Activated CD8-positive, alpha-beta T cell treated with anti-CD3 and anti-CD28 coated beads for 36 hours (primary cell): ENCODE data around the gene PRPS1L1. TPM values are rescaled to one million over a fixed set of nuclear protein-coding genes. Genes with fewer than 3 reads are reported as not detected.

Experiments used
- ATAC-seq: fragments of 200-7000 bp; cut with Tn5 transposase; one replicate; pipeline ENCODE4 v1.10.0; 2021; ENCODE audit warnings: mild to moderate bottlenecking, moderate library complexity
- CTCF ChIA-PET: fragments of 350-600 bp; sonication (Branson Sonifier 250); formaldehyde crosslinking; loops from one replicate; lab custom pipeline; 2021; ENCODE audit warnings: antibody characterized with exemption; lab: Charles Lee
- POLR2A ChIA-PET: fragments of 350-600 bp; sonication (Branson Sonifier 250); formaldehyde crosslinking; loops from one replicate; lab custom pipeline; 2021; ENCODE audit warnings: antibody characterized with exemption; lab: Charles Lee
- DNase-seq: peaks from one replicate; pipeline ENCODE4 v3.0.0-alpha.2; 2020
- H3K27ac Mint-ChIP-seq: one replicate; pipeline ENCODE4 v1.8.0; 2021; ENCODE audit warnings: mild to moderate bottlenecking, mixed read lengths
- H3K27me3 Mint-ChIP-seq: one replicate; pipeline ENCODE4 v1.8.0; 2021; ENCODE audit warnings: mixed read lengths
- H3K36me3 Mint-ChIP-seq: one replicate; pipeline ENCODE4 v1.8.0; 2021; ENCODE audit warnings: low read depth, mixed read lengths
- H3K4me1 Mint-ChIP-seq: one replicate; pipeline ENCODE4 v1.8.0; 2021; ENCODE audit warnings: low read depth, mixed read lengths
- H3K4me3 Mint-ChIP-seq: one replicate; pipeline ENCODE4 v1.8.0; 2021; ENCODE audit warnings: mild to moderate bottlenecking, moderate library complexity, mixed read lengths
- H3K9me3 Mint-ChIP-seq: one replicate; pipeline ENCODE4 v1.8.0; 2021; ENCODE audit warnings: mixed read lengths
- intact Hi-C: fragments of 100-400 bp; cut with micrococcal nuclease; formaldehyde crosslinking; loops from one replicate; pipeline ENCODE4 v1.10.0; 2022
- total RNA-seq, 2 experiments: library from RNA; stranded (reverse); gene quantifications; one replicate each; pipeline ENCODE4 v1.2.3, GENCODE V29; 2021
- TF ChIP-seq, protein P1 (sequence below): fragments of 200-600 bp; IDR thresholded peaks from one replicate; pipeline ENCODE4 v1.8.0; 2022; ENCODE audit warnings: antibody characterized with exemption, mild to moderate bottlenecking

Gene PRPS1L1
- total RNA-seq, result not detected

GRCh38 chr7:18027628-18028027, at the start of gene PRPS1L1:
TSS of gene PRPS1L1 (minus strand) at chr7:18027846.
- DNase-seq, result no peak
- Mint-ChIP-seq H3K4me1 (no peaks in the 10 kb centered on the region), H3K9me3 (no peaks in the 10 kb centered on the region), H3K27me3 (peaks cover 1% of the 10 kb centered on the region), H3K4me3 (no peak within 1 kb of the TSS), H3K36me3 (no peaks in the 10 kb centered on the region), H3K27ac (no peak within 1 kb of the TSS)
- ChIA-PET POLR2A (no interaction called here), CTCF (no interaction called here)
- TF ChIP-seq, protein P1, sequence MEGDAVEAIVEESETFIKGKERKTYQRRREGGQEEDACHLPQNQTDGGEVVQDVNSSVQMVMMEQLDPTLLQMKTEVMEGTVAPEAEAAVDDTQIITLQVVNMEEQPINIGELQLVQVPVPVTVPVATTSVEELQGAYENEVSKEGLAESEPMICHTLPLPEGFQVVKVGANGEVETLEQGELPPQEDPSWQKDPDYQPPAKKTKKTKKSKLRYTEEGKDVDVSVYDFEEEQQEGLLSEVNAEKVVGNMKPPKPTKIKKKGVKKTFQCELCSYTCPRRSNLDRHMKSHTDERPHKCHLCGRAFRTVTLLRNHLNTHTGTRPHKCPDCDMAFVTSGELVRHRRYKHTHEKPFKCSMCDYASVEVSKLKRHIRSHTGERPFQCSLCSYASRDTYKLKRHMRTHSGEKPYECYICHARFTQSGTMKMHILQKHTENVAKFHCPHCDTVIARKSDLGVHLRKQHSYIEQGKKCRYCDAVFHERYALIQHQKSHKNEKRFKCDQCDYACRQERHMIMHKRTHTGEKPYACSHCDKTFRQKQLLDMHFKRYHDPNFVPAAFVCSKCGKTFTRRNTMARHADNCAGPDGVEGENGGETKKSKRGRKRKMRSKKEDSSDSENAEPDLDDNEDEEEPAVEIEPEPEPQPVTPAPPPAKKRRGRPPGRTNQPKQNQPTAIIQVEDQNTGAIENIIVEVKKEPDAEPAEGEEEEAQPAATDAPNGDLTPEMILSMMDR, result no peak
- intact Hi-C loops, result no loop called here
- no peak for ATAC-seq

DNA sequence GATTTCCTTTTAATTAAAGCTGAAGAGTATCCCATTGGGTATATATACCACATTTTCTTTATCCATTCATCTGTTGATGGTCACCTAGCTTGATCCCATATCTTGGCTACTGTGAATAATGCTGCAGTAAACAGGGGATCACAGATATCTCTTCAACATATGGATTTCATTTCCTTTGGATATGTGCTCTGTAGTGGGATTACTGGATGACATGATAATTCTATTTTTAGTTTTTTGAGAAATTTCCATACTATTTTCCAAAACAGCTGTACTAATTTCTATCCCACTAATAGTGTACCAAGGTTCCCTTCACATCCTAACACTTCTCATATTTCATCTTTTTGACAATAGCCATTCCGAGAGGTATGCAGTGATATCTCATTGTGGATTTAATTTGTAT, 48.8 kb upstream of the PRPS1L1 start:
- POLR2A ChIA-PET, result no interaction called here
- H3K36me3 Mint-ChIP-seq, result peaks cover under 1% of the 10 kb centered on the region
- CTCF ChIA-PET, result no interaction called here
- TF ChIP-seq, protein P1, result no peak
- ATAC-seq, result no peak
- peaks cover 3% of the 10 kb centered on the region for H3K27me3 Mint-ChIP-seq
- intact Hi-C loops, result no loop called here
- no peak overlapping the region for H3K4me3 Mint-ChIP-seq
- no peaks in the 10 kb centered on the region for H3K4me1 Mint-ChIP-seq
- no peak for DNase-seq
- H3K27ac Mint-ChIP-seq, result no peak overlapping the region
- H3K9me3 Mint-ChIP-seq, result peaks cover 5% of the 10 kb centered on the region

- intact Hi-C loops, result loop anchor here (10.0 kb wide), 1 partner anchor 256 kb away; no protein-coding TSS in a partner anchor
- H3K27me3 Mint-ChIP-seq, result peaks cover 4% of the 10 kb centered on the region
- no peak for ATAC-seq
- no peak for DNase-seq
- no peaks in the 10 kb centered on the region for H3K9me3 Mint-ChIP-seq
- POLR2A ChIA-PET, result no interaction called here
- no peaks in the 10 kb centered on the region for H3K36me3 Mint-ChIP-seq
- no peaks in the 10 kb centered on the region for H3K4me1 Mint-ChIP-seq
- TF ChIP-seq, protein P1, result no peak
- H3K4me3 Mint-ChIP-seq, result no peak overlapping the region
- CTCF ChIA-PET, result interaction anchor here (1.3 kb wide), 1 partner anchor 252 kb away, joined by 3 read pairs; no protein-coding TSS in a partner anchor
- H3K27ac Mint-ChIP-seq, result no peak overlapping the region
These were observed 41.1 kb upstream of the PRPS1L1 start for GRCh38 chr7:18068745-18069144.

DNA sequence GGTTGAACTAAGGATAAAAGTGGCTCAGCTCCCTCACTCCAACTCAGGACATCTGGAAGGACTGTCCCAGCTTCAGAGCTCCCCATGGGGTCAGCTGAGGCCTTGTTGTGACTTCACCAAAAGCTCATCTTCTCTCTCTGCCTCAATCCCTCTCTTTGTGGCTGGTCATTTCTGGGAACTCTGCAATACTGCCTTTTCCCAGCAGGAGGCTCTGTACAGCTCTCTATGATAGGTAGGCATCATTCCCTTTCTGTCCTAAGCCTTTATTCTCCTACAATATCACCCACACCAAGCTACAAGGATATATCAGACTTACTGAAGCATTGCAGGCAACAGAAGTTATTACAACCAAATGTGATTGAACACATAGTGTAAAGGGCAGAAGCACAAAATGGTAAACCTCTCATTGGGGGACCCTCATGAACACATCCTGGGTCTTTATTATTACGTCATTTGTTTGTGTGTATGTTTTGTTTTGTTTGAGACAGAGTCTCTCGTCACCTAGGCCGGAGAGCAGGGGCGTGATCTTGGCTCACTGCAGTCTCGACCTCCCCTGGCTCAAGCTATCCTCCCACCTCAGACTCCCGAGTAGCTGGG, 36.7 kb upstream of the PRPS1L1 start:
- TF ChIP-seq, protein P1, result peak; percentile 19
- intact Hi-C loops, result loop anchor here (10.0 kb wide), 1 partner anchor 260 kb away; no protein-coding TSS in a partner anchor
- CTCF ChIA-PET, result interaction anchor here (0.7 to 2.7 kb wide), 6 partner anchors 9 to 384 kb away, joined by 3 to 10 read pairs (median 3); no protein-coding TSS in a partner anchor
- Mint-ChIP-seq H3K27ac (no peak overlapping the region), H3K36me3 (no peaks in the 10 kb centered on the region), H3K9me3 (no peaks in the 10 kb centered on the region), H3K4me3 (no peak overlapping the region), H3K4me1 (no peaks in the 10 kb centered on the region), H3K27me3 (peaks cover 4% of the 10 kb centered on the region)
- POLR2A ChIA-PET, result no interaction called here
- DNase-seq (peak; percentile 43), ATAC-seq (no peak)

- H3K27me3 Mint-ChIP-seq, result peaks cover 4% of the 10 kb centered on the region
- intact Hi-C loops, result loop anchor here (10.0 kb wide), 1 partner anchor 261 kb away; no protein-coding TSS in a partner anchor
- H3K27ac Mint-ChIP-seq, result no peak overlapping the region
- no peak for DNase-seq
- TF ChIP-seq, protein P1, result no peak
- CTCF ChIA-PET, result interaction anchor here (0.7 to 2.7 kb wide), 5 partner anchors 10 to 292 kb away, joined by 3 to 10 read pairs (median 3); no protein-coding TSS in a partner anchor
- H3K9me3 Mint-ChIP-seq, result no peaks in the 10 kb centered on the region
- H3K36me3 Mint-ChIP-seq, result no peaks in the 10 kb centered on the region
- POLR2A ChIA-PET, result no interaction called here
- H3K4me1 Mint-ChIP-seq, result no peaks in the 10 kb centered on the region
- ATAC-seq, result no peak
- no peak overlapping the region for H3K4me3 Mint-ChIP-seq
These were observed 35.7 kb upstream of the PRPS1L1 start for GRCh38 chr7:18063149-18063901.
